Measurements from ENCODE around the gene AQP3. TPM values are rescaled to one million over a fixed set of nuclear protein-coding genes. Genes with fewer than 3 reads are reported as not detected.
"Not testable (repeated sequence)": the region's sequence is repeated elsewhere in the genome, so short reads cannot be mapped to it uniquely, and the experiment has no call there.

The AQP3 gene
- total RNA-seq, 2 donors from 2014 or later, result 12.5 to 50.3 TPM

DNA sequence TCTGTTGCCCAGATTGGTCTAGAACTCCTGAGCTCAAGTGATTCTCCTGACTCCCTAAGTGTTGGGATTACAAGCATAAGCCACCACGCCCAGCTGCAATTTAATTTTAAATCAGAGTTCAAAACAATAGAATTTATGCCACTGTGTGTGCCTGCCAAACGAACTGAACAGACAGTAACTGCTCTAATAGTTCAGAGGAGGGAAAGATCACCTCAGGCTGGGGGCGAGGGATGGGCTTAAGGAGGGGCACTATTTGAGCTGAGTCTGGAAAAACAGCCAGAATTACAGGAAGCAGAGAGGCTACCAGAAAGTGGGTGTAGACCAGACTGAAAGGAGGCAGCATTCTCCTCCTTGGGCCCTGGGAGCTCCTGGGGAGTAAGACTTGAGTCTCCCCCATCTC, 14.1 kb upstream of the AQP3 start:
- ATAC-seq (no peak), DNase-seq (no peak)
- 79 to 90% methylated on average over 3 of the region's 3 CpGs for WGBS, 2 donors
- intact Hi-C loops (cut with DNase I), result loop anchor here (10.0 kb wide), 1 partner anchor 87 kb away; no protein-coding TSS in a partner anchor
- H3K27me3 ChIP-seq, result no peaks in the 10 kb centered on the region
- no peak overlapping the region for H3K4me3 ChIP-seq
- H3K36me3 ChIP-seq (replicated peaks in 1 of 2; ENCODE audit: insufficient read depth in 1 of 2, low read depth in 2 of 2), result peaks cover 14 to 39% of the 10 kb centered on the region in 2 donors
- H3K27ac ChIP-seq, result no peak overlapping the region
- H3K9me3 ChIP-seq, result no peaks in the 10 kb centered on the region
- no peak for TF ChIP-seq POLR2A (IDR thresholded peaks at IDR 0.05)
- TF ChIP-seq, protein P1, sequence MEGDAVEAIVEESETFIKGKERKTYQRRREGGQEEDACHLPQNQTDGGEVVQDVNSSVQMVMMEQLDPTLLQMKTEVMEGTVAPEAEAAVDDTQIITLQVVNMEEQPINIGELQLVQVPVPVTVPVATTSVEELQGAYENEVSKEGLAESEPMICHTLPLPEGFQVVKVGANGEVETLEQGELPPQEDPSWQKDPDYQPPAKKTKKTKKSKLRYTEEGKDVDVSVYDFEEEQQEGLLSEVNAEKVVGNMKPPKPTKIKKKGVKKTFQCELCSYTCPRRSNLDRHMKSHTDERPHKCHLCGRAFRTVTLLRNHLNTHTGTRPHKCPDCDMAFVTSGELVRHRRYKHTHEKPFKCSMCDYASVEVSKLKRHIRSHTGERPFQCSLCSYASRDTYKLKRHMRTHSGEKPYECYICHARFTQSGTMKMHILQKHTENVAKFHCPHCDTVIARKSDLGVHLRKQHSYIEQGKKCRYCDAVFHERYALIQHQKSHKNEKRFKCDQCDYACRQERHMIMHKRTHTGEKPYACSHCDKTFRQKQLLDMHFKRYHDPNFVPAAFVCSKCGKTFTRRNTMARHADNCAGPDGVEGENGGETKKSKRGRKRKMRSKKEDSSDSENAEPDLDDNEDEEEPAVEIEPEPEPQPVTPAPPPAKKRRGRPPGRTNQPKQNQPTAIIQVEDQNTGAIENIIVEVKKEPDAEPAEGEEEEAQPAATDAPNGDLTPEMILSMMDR (IDR thresholded peaks at IDR 0.05), result no peak
- peaks cover 10% of the 10 kb centered on the region for H3K4me1 ChIP-seq

DNA sequence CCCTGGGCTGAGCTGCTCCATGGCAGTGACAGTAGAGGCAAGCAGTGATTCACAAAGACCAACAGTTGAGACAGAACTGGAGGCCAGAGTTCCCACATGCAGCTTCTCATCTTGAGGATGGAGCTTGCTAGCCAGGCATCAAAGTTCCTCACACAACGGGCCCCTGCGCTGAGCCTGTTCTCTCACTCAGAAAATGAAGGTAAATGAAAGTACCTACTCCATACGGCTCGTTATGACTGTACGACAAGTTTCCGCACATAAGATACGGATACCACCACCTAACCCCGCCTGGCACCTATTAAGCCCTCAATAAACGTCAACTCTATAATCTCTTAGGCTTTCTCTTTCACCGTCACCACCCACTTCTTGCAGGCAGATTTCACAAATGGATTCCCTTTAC, 13.5 kb upstream of the AQP3 start:
- Histone ChIP-seq H3K27me3 (no peaks in the 10 kb centered on the region), H3K4me3 (no peak overlapping the region), H3K9me3 (no peaks in the 10 kb centered on the region), H3K4me1 (peaks cover 10% of the 10 kb centered on the region), H3K27ac (no peak overlapping the region), H3K36me3 (replicated peaks in 1 of 2; ENCODE audit: insufficient read depth in 1 of 2, low read depth in 2 of 2) (peaks cover 8 to 35% of the 10 kb centered on the region in 2 donors)
- ATAC-seq (no peak), DNase-seq (no peak)
- intact Hi-C loops (cut with DNase I), result loop anchor here (10.0 kb wide), 1 partner anchor 86 kb away; no protein-coding TSS in a partner anchor
- 91 to 95% methylated on average over 10 of the region's 10 CpGs for WGBS, 2 donors
- TF ChIP-seq, protein P1 (IDR thresholded peaks at IDR 0.05), result no peak
- TF ChIP-seq POLR2A (IDR thresholded peaks at IDR 0.05), result no peak

DNA sequence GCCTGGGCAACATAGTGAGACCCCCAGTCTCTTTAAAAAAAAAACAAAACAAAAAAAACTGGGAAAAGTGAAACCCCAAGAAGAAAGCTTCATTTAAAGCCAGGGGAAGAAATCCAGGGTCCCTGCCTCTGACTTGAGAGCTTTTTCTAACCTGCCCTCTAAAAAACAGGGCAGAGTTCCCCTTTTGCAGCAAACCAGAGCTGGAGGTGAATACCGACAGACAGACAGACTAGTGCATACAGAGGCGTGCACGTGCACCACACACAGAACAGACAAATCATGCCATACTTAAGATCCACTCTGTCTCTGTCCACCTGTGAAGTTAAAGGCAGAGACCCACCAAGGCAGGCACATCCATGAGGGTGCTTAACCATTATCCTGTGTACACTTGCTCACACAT, 11.7 kb upstream of the AQP3 start:
- Histone ChIP-seq H3K27me3 (no peaks in the 10 kb centered on the region), H3K27ac (peak overlapping the region in 1 of 4 donors; percentile 16)

DNA sequence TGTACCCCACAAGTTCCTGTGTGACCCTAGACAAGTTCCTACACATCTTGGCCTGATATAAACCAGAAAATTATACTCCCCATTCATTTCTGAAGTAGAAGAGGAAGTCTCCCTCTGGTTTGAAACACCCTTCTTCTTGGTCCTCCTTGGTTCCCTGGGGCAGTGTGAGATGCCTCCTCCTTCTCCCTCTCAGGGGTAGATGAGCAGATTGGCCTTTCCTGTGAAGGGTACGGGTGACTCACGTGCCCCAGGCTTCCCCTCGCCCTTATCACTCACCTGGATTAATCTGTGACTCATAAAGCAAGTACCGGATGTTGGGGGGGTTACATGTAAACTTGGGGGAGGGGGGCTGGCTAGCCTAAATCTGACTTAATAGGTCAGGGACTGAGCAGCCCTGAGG, 11.1 kb upstream of the AQP3 start:
- DNase-seq, result peak in 3 of 4 donors; percentile 45 to 77 (median 53)
- TF ChIP-seq POLR2A (IDR thresholded peaks at IDR 0.05), result no peak
- TF ChIP-seq, protein P1 (IDR thresholded peaks at IDR 0.05), result no peak
- ATAC-seq, result peak; percentile 53
- no peak overlapping the region for H3K4me3 ChIP-seq
- intact Hi-C loops (cut with DNase I), result no loop called here
- H3K27ac ChIP-seq, result peak overlapping the region in 2 of 4 donors; percentile 16 to 47
- no peaks in the 10 kb centered on the region for H3K27me3 ChIP-seq
- H3K9me3 ChIP-seq, result no peaks in the 10 kb centered on the region
- 12 to 28% methylated on average over 4 of the region's 4 CpGs for WGBS, 2 donors
- peaks cover 10% of the 10 kb centered on the region for H3K4me1 ChIP-seq
- peaks cover 0 to 16% of the 10 kb centered on the region in 2 donors for H3K36me3 ChIP-seq (replicated peaks in 1 of 2; ENCODE audit: insufficient read depth in 1 of 2, low read depth in 2 of 2)

More for the DNA sequence above, 11.7 kb upstream of the AQP3 start:
- no peak for ATAC-seq
- peaks cover 0 to 21% of the 10 kb centered on the region in 2 donors for H3K36me3 ChIP-seq (replicated peaks in 1 of 2; ENCODE audit: insufficient read depth in 1 of 2, low read depth in 2 of 2)
- TF ChIP-seq POLR2A (IDR thresholded peaks at IDR 0.05), result no peak
- TF ChIP-seq, protein P1 (IDR thresholded peaks at IDR 0.05), result no peak
- WGBS, 2 donors, result 56 to 62% methylated on average over 3 of the region's 3 CpGs
- DNase-seq, result no peak
- intact Hi-C loops (cut with DNase I), result no loop called here
- no peak overlapping the region for H3K4me3 ChIP-seq
- no peaks in the 10 kb centered on the region for H3K9me3 ChIP-seq
- H3K4me1 ChIP-seq, result peaks cover 10% of the 10 kb centered on the region

DNA sequence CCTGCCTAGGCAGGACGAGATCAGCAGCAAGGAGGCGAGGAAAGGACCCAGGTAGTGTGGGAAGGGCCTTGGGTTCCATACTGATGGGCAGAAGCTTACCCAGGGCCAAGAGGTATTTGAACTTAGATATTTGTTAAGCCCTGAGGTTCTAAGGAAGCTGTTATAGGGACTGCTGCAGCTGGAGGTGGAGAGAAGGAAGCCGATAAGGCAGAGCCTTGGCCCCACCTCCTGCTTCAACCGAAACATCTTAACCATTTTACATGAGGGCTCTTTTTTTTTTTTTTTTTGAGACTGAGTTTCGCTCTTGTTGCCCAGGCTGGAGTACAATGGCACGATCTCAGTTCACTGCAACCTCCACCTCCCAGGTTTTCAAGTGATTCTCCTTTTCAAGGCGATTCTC, 8.6 kb upstream of the AQP3 start:
- H3K4me1 ChIP-seq, result peaks cover 10% of the 10 kb centered on the region
- intact Hi-C loops (cut with DNase I), result no loop called here
- H3K4me3 ChIP-seq, result no peak overlapping the region
- no peaks in the 10 kb centered on the region for H3K9me3 ChIP-seq
- DNase-seq (no peak), ATAC-seq (no peak)
- H3K27me3 ChIP-seq, result no peaks in the 10 kb centered on the region
- H3K36me3 ChIP-seq (replicated peaks in 1 of 2; ENCODE audit: insufficient read depth in 1 of 2, low read depth in 2 of 2), result no peaks in the 10 kb centered on the region
- no peak overlapping the region for H3K27ac ChIP-seq
- TF ChIP-seq POLR2A (IDR thresholded peaks at IDR 0.05), result no peak
- TF ChIP-seq, protein P1 (IDR thresholded peaks at IDR 0.05), result no peak
- WGBS, 2 donors, result 77 to 86% methylated on average over 7 of the region's 7 CpGs

DNA sequence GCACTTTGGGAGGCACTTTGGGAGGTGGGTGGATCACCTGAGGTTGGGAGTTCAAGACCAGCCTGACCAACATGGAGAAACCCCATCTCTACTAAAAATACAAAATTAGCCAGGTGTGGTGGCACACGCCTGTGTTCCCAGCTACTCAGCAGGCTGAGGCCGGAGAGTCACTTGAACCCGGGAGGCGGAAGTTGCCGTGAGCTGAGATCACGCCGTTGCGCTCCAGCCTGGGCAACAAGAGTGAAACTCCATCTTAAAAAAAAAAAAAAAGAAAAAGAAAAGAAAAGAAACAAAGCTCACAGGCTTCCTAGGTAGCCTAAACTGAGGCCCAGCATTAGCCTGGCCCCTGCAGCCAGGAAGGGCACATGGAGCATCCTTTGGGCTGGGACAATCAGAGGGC, 8.1 kb upstream of the AQP3 start:
- H3K27ac ChIP-seq; H3K9me3 ChIP-seq; H3K36me3 ChIP-seq (replicated peaks in 1 of 2; ENCODE audit: insufficient read depth in 1 of 2, low read depth in 2 of 2); H3K4me1 ChIP-seq; H3K27me3 ChIP-seq; intact Hi-C loops (cut with DNase I); H3K4me3 ChIP-seq; ATAC-seq; DNase-seq: not testable (repeated sequence)
- WGBS, 2 donors, result 95 to 96% methylated on average over 8 of the region's 8 CpGs

DNA sequence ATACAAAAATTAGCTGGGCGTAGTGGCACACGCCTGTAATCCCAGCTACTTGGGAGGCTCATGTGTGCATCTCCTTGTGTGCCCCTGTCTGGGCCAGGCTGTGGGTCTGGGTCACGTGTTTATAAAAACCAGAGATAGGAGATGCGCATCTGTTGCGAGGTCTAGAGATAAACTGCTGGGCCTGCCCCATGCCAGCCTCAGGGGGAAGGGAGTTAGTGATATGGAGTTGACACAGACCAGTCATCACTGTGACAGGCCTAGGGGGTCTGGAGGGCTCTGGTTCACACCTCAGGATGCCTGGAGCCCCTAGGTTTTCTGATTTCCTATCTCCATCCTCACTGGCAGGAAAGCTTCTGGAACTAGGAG, 7.3 kb upstream of the AQP3 start:
- DNase-seq; H3K36me3 ChIP-seq (replicated peaks in 1 of 2; ENCODE audit: insufficient read depth in 1 of 2, low read depth in 2 of 2); intact Hi-C loops (cut with DNase I); ATAC-seq; H3K4me1 ChIP-seq; H3K9me3 ChIP-seq; H3K27ac ChIP-seq; H3K27me3 ChIP-seq; H3K4me3 ChIP-seq: not testable (repeated sequence)
- 69 to 73% methylated on average over 5 of the region's 5 CpGs for WGBS, 2 donors
